ENCODE results near the gene CYREN. TPM values are rescaled to one million over a fixed set of nuclear protein-coding genes. Genes with fewer than 3 reads are reported as not detected.

CYREN gene
- total and polyA plus RNA-seq, 9 of the 15 experiments (the other 6 are each of a cell fraction or from before 2014, with no cell fraction given), result 13.9 to 108 (median 88.8) TPM

DNA sequence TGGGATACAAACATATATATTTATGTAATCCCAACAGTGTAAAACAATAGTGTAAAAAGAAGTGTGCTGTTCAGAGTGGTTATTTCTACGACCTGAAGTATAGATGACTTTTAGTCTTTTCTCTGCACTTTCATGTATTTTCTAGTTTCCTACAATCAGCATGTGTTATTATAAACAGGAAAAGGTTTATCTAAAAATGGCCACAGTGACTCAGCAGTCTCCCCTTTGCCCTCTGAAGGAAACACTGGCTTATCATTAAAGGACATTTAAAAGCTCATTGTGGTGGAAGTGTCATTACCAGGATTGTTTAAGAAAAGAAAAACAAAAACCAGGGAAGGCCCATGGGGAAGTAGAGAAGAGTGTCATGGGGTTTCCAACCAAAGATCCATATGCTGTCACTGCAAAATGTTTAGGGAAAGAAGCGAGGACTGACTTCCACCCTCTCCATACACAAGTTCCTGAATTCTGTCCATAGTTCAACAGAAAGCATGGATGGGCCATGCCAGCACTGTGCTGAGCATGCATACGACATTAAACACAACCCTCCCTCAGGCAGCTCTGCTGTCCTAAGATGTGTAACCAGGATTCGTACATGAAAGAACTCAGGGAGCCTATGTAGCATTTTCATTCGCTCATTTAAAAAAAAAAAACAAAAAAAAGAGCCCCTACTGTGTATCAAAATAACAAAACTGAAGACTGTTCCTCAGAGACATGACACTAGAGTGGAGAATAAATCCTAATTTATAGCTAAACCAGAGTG lies 10.2 kb downstream of the CYREN start:
- in situ Hi-C loops (cut with MboI) (no loop called here), intact Hi-C loops (cut with micrococcal nuclease) (loop anchor here (2.0 kb wide), 1 partner anchor 173 kb away; the partner anchor contains the start of gene AGBL3)
- Histone ChIP-seq H3K4me3 (no peak overlapping the region), H2AFZ (ENCODE audit: low read depth, low read length) (peak overlapping the region; percentile 57), H3K9me3 (replicated peaks; ENCODE audit: control insufficient read depth, insufficient read depth, low read depth, low read length) (peaks cover 42% of the 10 kb centered on the region), H3K27me3 (ENCODE audit: control insufficient read depth in 2 of 2, insufficient read depth in 2 of 2, low read length in 2 of 2) (no peaks in the 10 kb centered on the region), H3K4me1 (replicated peaks in 1 of 2; ENCODE audit: control insufficient read depth in 2 of 2, insufficient read depth in 2 of 2, low read length in 2 of 2) (peaks cover 8 to 27% of the 10 kb centered on the region in 2 experiments), H3K9me1 (ENCODE audit: control insufficient read depth, insufficient read depth, low read length) (no peaks in the 10 kb centered on the region), H3K79me2 (ENCODE audit: control insufficient read depth, insufficient read depth, low read length) (no peaks in the 10 kb centered on the region), H3K9ac (ENCODE audit: insufficient read depth in 1 of 2, low read depth in 2 of 2, low read length in 2 of 2) (peak overlapping the region in 1 of 2 experiments; percentile 44; a peak in 3 of 4 replicates), H3K4me2 (ENCODE audit: insufficient read depth, low read length) (peak overlapping the region; percentile 39), H3K36me3 (ENCODE audit: control insufficient read depth, insufficient read depth, low read length) (peaks cover 21% of the 10 kb centered on the region; the same call in 2 of the 3 replicates), H4K20me1 (replicated peaks; ENCODE audit: control insufficient read depth, insufficient read depth, low read length) (no peaks in the 10 kb centered on the region), H3K27ac (ENCODE audit: extremely low read depth, low read depth, low read length) (peak overlapping the region; percentile 77)
- ATAC-seq (peak; percentile 76), FAIRE-seq (peak; percentile 93), DNase-seq (ENCODE audit: extremely low read depth in 1 of 4, low spot score in 3 of 4) (peak; percentile 44 to 90 (median 60))
- POLR2A ChIA-PET, result interaction anchor here (0.8 to 2.2 kb wide), 4 partner anchors 9 to 166 kb away, joined by 3 to 11 read pairs (median 10); partner anchors contain the start of gene TMEM140
- CTCF ChIA-PET (ENCODE audit: low intra/inter-chr PET ratio), result no interaction called here
- WGBS (ENCODE audit: insufficient coverage, low coverage, missing lambda C conversion rate), result 35% methylated on average over 5 of the region's 5 CpGs
- BruUV-seq (replicated peaks), result no TSS peak
- TF ChIP-seq HDAC3 (IDR thresholded peaks at IDR 0.05; ENCODE audit: borderline replicate concordance, partially characterized antibody) (peak; percentile 86), SREBF2 (CRISPR knock-in tag; IDR thresholded peaks at IDR 0.05) (no peak), ZNF592 (IDR thresholded peaks at IDR 0.05) (peak; percentile 95), WHSC1 (IDR thresholded peaks at IDR 0.05; ENCODE audit: low read length) (no peak), MEF2D (tag; conservative IDR thresholded peaks at IDR 0.05; ENCODE audit: low read depth) (peak; percentile 91), ZNF3 (CRISPR knock-in tag; IDR thresholded peaks at IDR 0.05) (0 out of 2 replicates have a peak, but pooled peaks have one; percentile 48), TOE1 (IDR thresholded peaks at IDR 0.05; ENCODE audit: borderline replicate concordance) (0 out of 2 replicates have a peak, but pooled peaks have one; percentile 17), TOE1 (CRISPR knock-in tag; IDR thresholded peaks at IDR 0.05; ENCODE audit: borderline replicate concordance, low read depth) (no peak), FOSL1 (tag; conservative IDR thresholded peaks at IDR 0.05) (peak; percentile 95), MAFG (tag; conservative IDR thresholded peaks at IDR 0.05) (peak; percentile 99), DACH1 (IDR thresholded peaks at IDR 0.05; ENCODE audit: partially characterized antibody) (peak; percentile 88), BHLHE40 (IDR thresholded peaks at IDR 0.05; ENCODE audit: low read length) (no peak), MTA1 (IDR thresholded peaks at IDR 0.05; ENCODE audit: borderline replicate concordance) (peak; percentile 55; the same call in 1 of the 2 replicates), NCOR1 (IDR thresholded peaks at IDR 0.05) (peak; percentile 82), ZNF57 (CRISPR knock-in tag; IDR thresholded peaks at IDR 0.05) (no peak)
- TF ChIP-seq, protein P1, sequence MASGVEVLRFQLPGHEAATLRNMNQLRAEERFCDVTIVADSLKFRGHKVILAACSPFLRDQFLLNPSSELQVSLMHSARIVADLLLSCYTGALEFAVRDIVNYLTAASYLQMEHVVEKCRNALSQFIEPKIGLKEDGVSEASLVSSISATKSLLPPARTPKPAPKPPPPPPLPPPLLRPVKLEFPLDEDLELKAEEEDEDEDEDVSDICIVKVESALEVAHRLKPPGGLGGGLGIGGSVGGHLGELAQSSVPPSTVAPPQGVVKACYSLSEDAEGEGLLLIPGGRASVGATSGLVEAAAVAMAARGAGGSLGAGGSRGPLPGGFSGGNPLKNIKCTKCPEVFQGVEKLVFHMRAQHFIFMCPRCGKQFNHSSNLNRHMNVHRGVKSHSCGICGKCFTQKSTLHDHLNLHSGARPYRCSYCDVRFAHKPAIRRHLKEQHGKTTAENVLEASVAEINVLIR (CRISPR knock-in tag; IDR thresholded peaks at IDR 0.05), result 0 out of 2 replicates have a peak, but pooled peaks have one; percentile 14
